Choroid plexus epithelial cell (primary cell): ENCODE results near the gene SUPT6H.
A peak's percentile ranks its signal among the peaks of the same experiment; 100 is the strongest.

Experiments
- DNase-seq: peaks from one replicate; pipeline ENCODE4 v3.0.0-alpha.2; 2010; ENCODE audit warnings: low read depth
- H3K4me3 ChIP-seq: 2 replicates; pipeline ENCODE4 v1.5.1; 2011; ENCODE audit warnings: low read depth, mild to moderate bottlenecking, control low read depth, low read length, moderate library complexity
- TF ChIP-seq, protein P1 (sequence below): conservative IDR thresholded peaks from 2 replicates; pipeline ENCODE4 v1.5.1; 2011; ENCODE audit warnings: low read depth, mild to moderate bottlenecking, control low read depth, inconsistent platforms, low read length, moderate library complexity

Gene SUPT6H

DNA sequence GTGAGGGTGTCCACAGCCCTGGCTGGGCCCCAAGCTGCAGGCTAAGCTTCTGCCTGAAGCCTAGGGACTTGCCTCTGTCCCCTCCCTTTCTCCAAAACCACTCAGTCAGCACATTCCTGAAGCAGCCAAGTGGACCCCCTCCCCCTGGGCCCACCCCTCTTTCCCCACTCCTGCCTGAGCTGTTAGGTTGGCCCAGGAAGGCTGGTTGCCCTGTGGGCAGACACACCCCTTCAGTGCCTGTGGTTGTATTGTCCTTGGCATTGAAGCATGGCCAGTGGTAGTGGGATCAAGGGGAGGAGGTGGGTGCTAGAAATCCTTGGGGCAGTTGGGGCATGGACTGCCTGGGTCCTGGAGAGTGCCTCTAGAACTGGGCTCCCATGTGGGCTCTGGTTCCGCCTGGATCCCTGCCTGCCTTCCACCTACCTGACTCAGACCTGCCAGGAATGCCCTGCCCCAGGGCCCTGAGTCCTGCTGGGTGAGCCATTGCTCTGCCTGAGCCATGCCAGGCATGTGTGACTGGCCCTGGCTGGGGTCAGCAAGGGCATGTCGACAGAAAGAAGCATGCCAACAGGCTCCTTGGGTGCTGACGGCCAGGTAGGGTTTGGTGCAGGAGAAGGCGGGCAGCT lies 83.9 kb downstream of the SUPT6H start:
- H3K4me3 ChIP-seq: peak overlapping the region; percentile 87
- TF ChIP-seq, protein P1, sequence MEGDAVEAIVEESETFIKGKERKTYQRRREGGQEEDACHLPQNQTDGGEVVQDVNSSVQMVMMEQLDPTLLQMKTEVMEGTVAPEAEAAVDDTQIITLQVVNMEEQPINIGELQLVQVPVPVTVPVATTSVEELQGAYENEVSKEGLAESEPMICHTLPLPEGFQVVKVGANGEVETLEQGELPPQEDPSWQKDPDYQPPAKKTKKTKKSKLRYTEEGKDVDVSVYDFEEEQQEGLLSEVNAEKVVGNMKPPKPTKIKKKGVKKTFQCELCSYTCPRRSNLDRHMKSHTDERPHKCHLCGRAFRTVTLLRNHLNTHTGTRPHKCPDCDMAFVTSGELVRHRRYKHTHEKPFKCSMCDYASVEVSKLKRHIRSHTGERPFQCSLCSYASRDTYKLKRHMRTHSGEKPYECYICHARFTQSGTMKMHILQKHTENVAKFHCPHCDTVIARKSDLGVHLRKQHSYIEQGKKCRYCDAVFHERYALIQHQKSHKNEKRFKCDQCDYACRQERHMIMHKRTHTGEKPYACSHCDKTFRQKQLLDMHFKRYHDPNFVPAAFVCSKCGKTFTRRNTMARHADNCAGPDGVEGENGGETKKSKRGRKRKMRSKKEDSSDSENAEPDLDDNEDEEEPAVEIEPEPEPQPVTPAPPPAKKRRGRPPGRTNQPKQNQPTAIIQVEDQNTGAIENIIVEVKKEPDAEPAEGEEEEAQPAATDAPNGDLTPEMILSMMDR: no peak
- no peak for DNase-seq

DNA sequence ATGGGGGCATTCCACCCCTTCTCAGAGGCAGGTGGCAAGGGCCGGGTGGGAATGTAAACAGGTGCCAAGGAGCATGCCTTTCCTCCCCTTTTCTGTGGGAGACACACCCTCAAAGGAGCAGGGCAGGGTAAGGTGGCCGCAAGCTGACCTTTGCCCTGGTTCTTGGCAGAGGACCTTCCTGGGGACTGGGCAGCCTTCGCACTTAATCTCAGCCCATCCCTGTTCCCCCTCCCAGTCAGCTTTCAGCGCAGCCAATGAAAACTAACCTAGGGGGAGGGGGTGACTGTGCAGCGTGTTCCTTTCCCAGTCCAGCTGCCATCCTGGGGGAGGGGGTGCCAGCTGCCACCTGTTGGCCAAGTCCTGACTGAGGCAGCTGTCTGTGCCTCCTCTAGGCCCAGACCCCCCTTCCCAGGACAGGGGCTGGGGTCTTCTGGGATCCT lies 84.6 kb downstream of the SUPT6H start:
- DNase-seq: no peak
- TF ChIP-seq, protein P1: no peak
- H3K4me3 ChIP-seq: peak overlapping the region; percentile 87

DNA sequence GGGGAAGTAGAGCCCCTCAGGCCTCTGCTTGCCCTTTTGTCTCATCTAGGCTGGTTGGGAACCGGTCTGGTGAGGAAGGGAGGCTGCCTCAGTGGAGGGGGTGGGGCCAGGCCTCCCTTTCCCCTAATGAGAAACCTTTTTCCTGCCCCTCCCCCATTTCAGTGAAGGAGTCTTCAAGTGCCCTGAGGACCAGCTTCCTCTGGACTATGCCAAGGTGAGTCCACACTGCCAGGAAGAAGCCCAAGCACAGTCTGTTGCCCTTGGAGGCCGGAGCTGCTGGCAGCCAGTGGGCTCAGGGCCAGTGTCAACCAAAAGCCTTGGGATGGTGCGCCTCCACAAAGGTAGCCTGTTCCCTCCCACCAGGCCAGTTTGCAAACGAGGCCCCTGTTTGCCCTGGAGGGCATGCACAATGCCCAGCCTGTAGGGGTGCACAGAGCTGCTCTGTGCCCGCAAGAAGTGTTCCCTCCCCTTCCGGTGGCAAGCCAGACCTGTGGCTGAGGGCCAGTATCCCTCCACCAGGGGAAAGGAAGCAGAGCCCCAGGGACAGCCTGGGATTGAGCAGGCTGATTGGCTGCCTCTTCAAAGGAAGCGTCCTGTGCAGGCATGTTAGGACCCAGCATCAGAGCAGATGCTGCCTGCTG lies 85.2 kb downstream of the SUPT6H start:
- H3K4me3 ChIP-seq: no peak overlapping the region
- DNase-seq: no peak

DNA sequence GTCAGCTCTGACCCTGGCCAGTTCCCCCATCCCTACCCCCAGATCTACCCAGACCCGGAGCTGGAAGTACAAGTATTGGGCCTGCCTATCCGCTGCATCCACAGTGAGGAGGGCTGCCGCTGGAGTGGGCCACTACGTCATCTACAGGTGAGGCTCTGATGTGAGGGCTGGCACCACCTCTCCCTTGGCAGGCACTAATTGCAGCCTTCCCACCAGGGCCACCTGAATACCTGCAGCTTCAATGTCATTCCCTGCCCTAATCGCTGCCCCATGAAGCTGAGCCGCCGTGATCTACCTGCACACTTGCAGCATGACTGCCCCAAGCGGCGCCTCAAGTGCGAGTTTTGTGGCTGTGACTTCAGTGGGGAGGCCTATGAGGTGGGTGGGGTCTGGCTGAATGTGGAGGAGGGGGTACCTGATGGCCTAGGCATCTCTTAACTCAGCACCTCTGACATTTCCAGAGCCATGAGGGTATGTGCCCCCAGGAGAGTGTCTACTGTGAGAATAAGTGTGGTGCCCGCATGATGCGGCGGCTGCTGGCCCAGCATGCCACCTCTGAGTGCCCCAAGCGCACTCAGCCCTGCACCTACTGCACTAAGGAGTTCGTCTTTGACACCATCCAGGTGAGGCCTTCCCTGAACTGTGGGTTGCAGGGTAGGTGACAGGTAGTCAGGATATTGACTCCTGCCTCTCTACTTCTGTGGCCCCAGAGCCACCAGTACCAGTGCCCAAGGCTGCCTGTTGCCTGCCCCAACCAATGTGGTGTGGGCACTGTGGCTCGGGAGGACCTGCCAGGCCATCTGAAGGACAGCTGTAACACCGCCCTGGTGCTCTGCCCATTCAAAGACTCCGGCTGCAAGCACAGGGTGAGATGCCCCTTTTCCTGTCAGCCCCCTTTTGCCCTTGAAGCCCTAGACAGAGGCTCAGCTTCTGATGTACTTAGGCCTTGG lies 86.1 kb downstream of the SUPT6H start:
- H3K4me3 ChIP-seq: no peak overlapping the region
- no peak for DNase-seq
- TF ChIP-seq, protein P1: no peak

More for the DNA sequence above, 85.2 kb downstream of the SUPT6H start:
- TF ChIP-seq, protein P1: no peak

DNA sequence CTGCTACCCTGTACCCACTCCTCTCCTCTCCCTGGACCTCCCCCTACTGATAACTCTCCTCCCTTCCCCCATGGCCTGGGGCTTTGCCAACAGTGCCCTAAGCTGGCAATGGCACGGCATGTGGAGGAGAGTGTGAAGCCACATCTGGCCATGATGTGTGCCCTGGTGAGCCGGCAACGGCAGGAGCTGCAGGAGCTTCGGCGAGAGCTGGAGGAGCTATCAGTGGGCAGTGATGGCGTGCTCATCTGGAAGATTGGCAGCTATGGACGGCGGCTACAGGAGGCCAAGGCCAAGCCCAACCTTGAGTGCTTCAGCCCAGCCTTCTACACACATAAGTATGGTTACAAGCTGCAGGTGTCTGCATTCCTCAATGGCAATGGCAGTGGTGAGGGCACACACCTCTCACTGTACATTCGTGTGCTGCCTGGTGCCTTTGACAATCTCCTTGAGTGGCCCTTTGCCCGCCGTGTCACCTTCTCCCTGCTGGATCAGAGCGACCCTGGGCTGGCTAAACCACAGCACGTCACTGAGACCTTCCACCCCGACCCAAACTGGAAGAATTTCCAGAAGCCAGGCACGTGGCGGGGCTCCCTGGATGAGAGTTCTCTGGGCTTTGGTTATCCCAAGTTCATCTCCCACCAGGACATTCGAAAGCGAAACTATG lies 87.0 kb downstream of the SUPT6H start:
- TF ChIP-seq, protein P1: no peak
- no peak overlapping the region for H3K4me3 ChIP-seq
- DNase-seq: peak; percentile 46

DNA sequence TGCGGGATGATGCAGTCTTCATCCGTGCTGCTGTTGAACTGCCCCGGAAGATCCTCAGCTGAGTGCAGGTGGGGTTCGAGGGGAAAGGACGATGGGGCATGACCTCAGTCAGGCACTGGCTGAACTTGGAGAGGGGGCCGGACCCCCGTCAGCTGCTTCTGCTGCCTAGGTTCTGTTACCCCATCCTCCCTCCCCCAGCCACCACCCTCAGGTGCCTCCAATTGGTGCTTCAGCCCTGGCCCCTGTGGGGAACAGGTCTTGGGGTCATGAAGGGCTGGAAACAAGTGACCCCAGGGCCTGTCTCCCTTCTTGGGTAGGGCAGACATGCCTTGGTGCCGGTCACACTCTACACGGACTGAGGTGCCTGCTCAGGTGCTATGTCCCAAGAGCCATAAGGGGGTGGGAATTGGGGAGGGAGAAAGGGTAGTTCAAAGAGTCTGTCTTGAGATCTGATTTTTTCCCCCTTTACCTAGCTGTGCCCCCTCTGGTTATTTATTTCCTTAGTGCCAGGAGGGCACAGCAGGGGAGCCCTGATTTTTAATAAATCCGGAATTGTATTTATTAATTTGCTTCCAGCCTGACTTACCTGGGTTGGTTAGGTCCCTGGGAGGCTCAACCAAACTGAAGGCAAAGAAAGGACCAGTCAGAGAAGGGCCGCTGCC lies 87.6 kb downstream of the SUPT6H start:
- H3K4me3 ChIP-seq: no peak overlapping the region
- TF ChIP-seq, protein P1: no peak
- no peak for DNase-seq
